DND-41 (cell line): ENCODE results near the gene TRPM5.

Experiments
- ATAC-seq: fragments of 200-7000 bp; cut with Tn5 transposase; 3 replicates; pipeline ENCODE4 v1.9.1; 2021; ENCODE audit warnings: low read depth; ENCODE audit not compliant: insufficient read depth
- DNase-seq: peaks from one replicate; pipeline ENCODE4 v3.0.0-alpha.2; 2020
- H2AFZ ChIP-seq: 2 replicates; pipeline ENCODE4 v1.6.0; 2012; ENCODE audit warnings: low read depth, low read length
- H3K27ac ChIP-seq: 2 replicates; pipeline ENCODE4 v1.5.1; 2012; ENCODE audit warnings: low read length, inconsistent platforms
- H3K27me3 ChIP-seq: fragments of 200-600 bp; sonication (generic); 2 replicates; pipeline ENCODE4 v1.6.0; 2012; ENCODE audit warnings: low read length, mild to moderate bottlenecking, inconsistent platforms; ENCODE audit not compliant: insufficient read depth, poor library complexity
- H3K36me3 ChIP-seq: 2 replicates; pipeline ENCODE4 v1.5.1; 2012; ENCODE audit warnings: low read length, inconsistent platforms; ENCODE audit not compliant: insufficient read depth
- H3K4me1 ChIP-seq: 2 replicates; pipeline ENCODE4 v1.5.1; 2012; ENCODE audit warnings: mild to moderate bottlenecking, low read length; ENCODE audit not compliant: insufficient read depth
- H3K4me2 ChIP-seq: 2 replicates; pipeline ENCODE4 v1.6.0; 2012; ENCODE audit warnings: mild to moderate bottlenecking, moderate library complexity, low read length, inconsistent platforms; ENCODE audit not compliant: insufficient read depth
- H3K4me3 ChIP-seq, 2 experiments: fragments of 200-600 bp in 1 of 2; shearing (Covaris generic) in 1 of 2; 2 replicates each; pipeline ENCODE4 v1.5.1; 2012 to 2016; ENCODE audit warnings: inconsistent platforms in 2 of 2, low read length in 2 of 2, mild to moderate bottlenecking in 2 of 2, low read depth in 1 of 2, moderate library complexity in 1 of 2
- H3K79me2 ChIP-seq: 2 replicates; pipeline ENCODE4 v1.6.0; 2012; ENCODE audit warnings: low read length, inconsistent platforms; ENCODE audit not compliant: insufficient read depth
- H3K9ac ChIP-seq: 2 replicates; pipeline ENCODE4 v1.6.0; 2012; ENCODE audit warnings: low read depth, mild to moderate bottlenecking, inconsistent platforms, low read length, moderate library complexity
- H3K9me3 ChIP-seq: 2 replicates; pipeline ENCODE4 v1.5.1; 2012; ENCODE audit warnings: low read length, moderate library complexity, mild to moderate bottlenecking, inconsistent platforms; ENCODE audit not compliant: insufficient read depth, severe bottlenecking
- H4K20me1 ChIP-seq: 2 replicates; pipeline ENCODE4 v1.6.0; 2012; ENCODE audit warnings: low read length; ENCODE audit not compliant: insufficient read depth
- CTCF ChIP-seq: IDR thresholded peaks from 2 replicates; pipeline ENCODE4 v1.5.1; 2012; ENCODE audit warnings: borderline replicate concordance, low read length, moderate library complexity, mild to moderate bottlenecking; ENCODE audit not compliant: poor library complexity, severe bottlenecking; ENCODE audit errors: extremely low read depth
- EZH2 ChIP-seq: IDR thresholded peaks from 3 replicates; pipeline ENCODE4 v1.6.1; 2012; ENCODE audit warnings: borderline replicate concordance, low read depth, mild to moderate bottlenecking, moderate library complexity, low read length, inconsistent platforms; ENCODE audit not compliant: severe bottlenecking

The TRPM5 gene

GRCh38 chr11:2462543-2462985 is 18.2 kb upstream of the TRPM5 start:
- Histone ChIP-seq H3K27me3 (no peaks in the 10 kb centered on the region), H3K9ac (no peak overlapping the region), H2AFZ (no peak overlapping the region), H3K4me2 (no peak overlapping the region), H3K4me1 (peaks cover 12% of the 10 kb centered on the region), H3K79me2 (no peaks in the 10 kb centered on the region), H3K9me3 (no peaks in the 10 kb centered on the region), H4K20me1 (peaks cover 21% of the 10 kb centered on the region), H3K36me3 (no peaks in the 10 kb centered on the region), H3K4me3 (no peak overlapping the region), H3K27ac (no peak overlapping the region)
- ATAC-seq (no peak), DNase-seq (no peak)
- TF ChIP-seq EZH2 (no peak), CTCF (no peak)

- DNase-seq = no peak
- no peaks in the 10 kb centered on the region for H3K79me2 ChIP-seq
Measured at GRCh38 chr11:2461956-2462542, 17.7 kb upstream of the TRPM5 start.

GRCh38 chr11:2461253-2461955 is 17.1 kb upstream of the TRPM5 start:
- Histone ChIP-seq H3K4me1 (0 out of 2 replicates have a peak, but pooled peaks cover under 1% of the 10 kb centered on the region), H2AFZ (no peak overlapping the region), H4K20me1 (peaks cover 12% of the 10 kb centered on the region), H3K9ac (no peak overlapping the region), H3K4me3 (no peak overlapping the region), H3K27me3 (no peaks in the 10 kb centered on the region), H3K4me2 (no peak overlapping the region), H3K9me3 (no peaks in the 10 kb centered on the region), H3K27ac (no peak overlapping the region), H3K36me3 (no peaks in the 10 kb centered on the region), H3K79me2 (no peaks in the 10 kb centered on the region)
- ATAC-seq (no peak), DNase-seq (no peak)
- TF ChIP-seq EZH2 (no peak), CTCF (no peak)

More at GRCh38 chr11:2461956-2462542, 17.7 kb upstream of the TRPM5 start:
- no peaks in the 10 kb centered on the region for H3K36me3 ChIP-seq
- H3K4me1 ChIP-seq = peaks cover 7% of the 10 kb centered on the region
- peaks cover 18% of the 10 kb centered on the region for H4K20me1 ChIP-seq
- H2AFZ ChIP-seq = no peak overlapping the region
- H3K4me3 ChIP-seq = no peak overlapping the region
- H3K9me3 ChIP-seq = no peaks in the 10 kb centered on the region
- no peak for TF ChIP-seq EZH2
- TF ChIP-seq CTCF = no peak
- no peak overlapping the region for H3K27ac ChIP-seq
- no peak overlapping the region for H3K4me2 ChIP-seq
- no peak for ATAC-seq
- no peak overlapping the region for H3K9ac ChIP-seq
- no peaks in the 10 kb centered on the region for H3K27me3 ChIP-seq
